GM12801 (cell line): Measurements from ENCODE around the gene WDR27.

Source experiments
- CTCF ChIP-seq: IDR thresholded peaks from one replicate; pipeline ENCODE4 v1.5.1; 2011; ENCODE audit warnings: control low read depth; ENCODE audit not compliant: insufficient read length; ENCODE audit errors: extremely low read depth

Gene WDR27

GRCh38 chr6:169445661-169446581 lies 255.9 kb downstream of the WDR27 start:
- TF ChIP-seq CTCF = no peak

- TF ChIP-seq CTCF = no peak
These were observed 256.6 kb downstream of the WDR27 start for GRCh38 chr6:169445227-169445626.

GRCh38 chr6:169441292-169441691 lies 260.5 kb downstream of the WDR27 start:
- no peak for TF ChIP-seq CTCF

GRCh38 chr6:169439710-169440109 lies 262.1 kb downstream of the WDR27 start:
- TF ChIP-seq CTCF = no peak

- TF ChIP-seq CTCF = no peak
These were observed 272.8 kb downstream of the WDR27 start for GRCh38 chr6:169429001-169429400.

- TF ChIP-seq CTCF = no peak
These were observed 273.3 kb downstream of the WDR27 start for GRCh38 chr6:169428532-169428931.

GRCh38 chr6:169427856-169428255 lies 274.0 kb downstream of the WDR27 start:
- no peak for TF ChIP-seq CTCF
